K562 (cell line): ENCODE measurements around the gene MFAP1. TPM values are rescaled to one million over a fixed set of nuclear protein-coding genes. Genes with fewer than 3 reads are reported as not detected.

Source experiments
- CHD7 ChIP-seq: fragments of 200-600 bp; sonication (generic); IDR thresholded peaks from one replicate; pipeline ENCODE4 v1.6.1; 2012; ENCODE audit warnings: mild to moderate bottlenecking, low read depth, low read length, inconsistent platforms
- L3MBTL2 ChIP-seq: fragments of 450-650 bp; IDR thresholded peaks from 2 replicates; pipeline ENCODE4 v1.6.1; 2016; ENCODE audit warnings: mild to moderate bottlenecking, moderate library complexity
- POLR2AphosphoS5 ChIP-seq: IDR thresholded peaks from 2 replicates; pipeline ENCODE4 v1.6.1; 2011; ENCODE audit warnings: mild to moderate bottlenecking, low read depth, low read length, moderate library complexity; ENCODE audit not compliant: control insufficient read depth, insufficient read depth
- SMARCA5 ChIP-seq: fragments of 450-650 bp; IDR thresholded peaks from 2 replicates; pipeline ENCODE4 v1.6.1; 2016
- ZNF253 ChIP-seq: fragments of 250-450 bp; sonication (Bioruptor Pico); conservative IDR thresholded peaks from 2 replicates; pipeline ENCODE4 v1.6.1; 2021; ENCODE audit warnings: mild to moderate bottlenecking
- ZNF511 ChIP-seq: sonication (generic); formaldehyde crosslinking; IDR thresholded peaks from 2 replicates; pipeline ENCODE4 v1.8.0; 2022; ENCODE audit warnings: mild to moderate bottlenecking, missing genetic modification reagents
- ZSCAN29 ChIP-seq: fragments of 450-650 bp; IDR thresholded peaks from 2 replicates; pipeline ENCODE4 v1.6.1; 2017
- polyA plus RNA-seq, 8 experiments: library from polyadenylated mRNA; depleted of rRNA in 4 of 8; stranded (reverse) in 5 of 8; unstranded in 3 of 8; fragments of >200 nt; fragmentation: Nextera tagmentation in 2 of 8; fragmentation: Illumina TruSeq in 1 of 8; extraction: Ambion mirVana in 2 of 8; extraction: Trizol in 1 of 8; gene quantifications; 2 replicates each; pipeline versions ENCODE4 v1.2.1 to v1.2.3, GENCODE V29; 2011 to 2014; ENCODE audit warnings: inconsistent platforms in 1 of 8, missing spikeins in 1 of 8
- total RNA-seq, 7 experiments: library from RNA; depleted of rRNA in 6 of 7; stranded (reverse); fragments of >200 nt in 6 of 7; fragmentation: Illumina TruSeq in 2 of 7; extraction: Trizol in 2 of 7; gene quantifications; 2 replicates each; pipeline versions ENCODE4 v1.2.1 to v1.2.3, GENCODE V29; 2011 to 2021; ENCODE audit warnings: low replicate concordance in 1 of 7

Gene MFAP1
- total and polyA plus RNA-seq, 9 of the 15 experiments (the other 6 are each of a cell fraction or from before 2014, with no cell fraction given) = 34.9 to 64.1 (median 48.2) TPM

GRCh38 chr15:43824302-43825246 is at the start of gene MFAP1 (continued):
- TF ChIP-seq CHD7 (no peak), ZSCAN29 (no peak), ZNF511 (CRISPR knock-in tag) (peak; percentile 76), SMARCA5 (peak; percentile 27; the same call in 1 of the 2 replicates), POLR2AphosphoS5 (peak; percentile 96), L3MBTL2 (peak; percentile 100), ZNF253 (CRISPR knock-in tag) (no peak)
